Measurements from ENCODE around the gene DFFB.

GRCh38 chr1:3896396-3897000, 39.2 kb downstream of the DFFB start:
- TF ChIP-seq ZNF138 (tag by site-specific recombination; IDR thresholded peaks at IDR 0.05; ENCODE audit: borderline replicate concordance) (no peak), ZNF292 (tag by site-specific recombination; IDR thresholded peaks at IDR 0.05; ENCODE audit: borderline replicate concordance, low read depth) (no peak), ATF2 (tag by site-specific recombination; IDR thresholded peaks at IDR 0.05; ENCODE audit: low read depth) (no peak), HOXA7 (CRISPR knock-in tag; IDR thresholded peaks at IDR 0.05; ENCODE audit: borderline replicate concordance) (no peak), ZNF639 (tag by site-specific recombination; IDR thresholded peaks at IDR 0.05) (no peak), REST (tag by site-specific recombination; IDR thresholded peaks at IDR 0.05) (no peak), ZNF660 (tag by site-specific recombination; IDR thresholded peaks at IDR 0.05) (no peak), ZNF280D (tag by site-specific recombination; IDR thresholded peaks at IDR 0.05) (no peak), KLF10 (tag by site-specific recombination; IDR thresholded peaks at IDR 0.05) (no peak), CTCF (tag by site-specific recombination; IDR thresholded peaks at IDR 0.05) (no peak)

Measured in HEK293 (cell line).